HG02588 (cell line): ENCODE results near the gene PRDM16.

ENCODE experiments used
- ATAC-seq: cut with Tn5 transposase; IDR thresholded peaks from one replicate; pipeline ENCODE4 v1.9.1; 2021; ENCODE audit warnings: mild to moderate bottlenecking, moderate library complexity; ENCODE audit not compliant: unreplicated experiment

The PRDM16 gene

DNA sequence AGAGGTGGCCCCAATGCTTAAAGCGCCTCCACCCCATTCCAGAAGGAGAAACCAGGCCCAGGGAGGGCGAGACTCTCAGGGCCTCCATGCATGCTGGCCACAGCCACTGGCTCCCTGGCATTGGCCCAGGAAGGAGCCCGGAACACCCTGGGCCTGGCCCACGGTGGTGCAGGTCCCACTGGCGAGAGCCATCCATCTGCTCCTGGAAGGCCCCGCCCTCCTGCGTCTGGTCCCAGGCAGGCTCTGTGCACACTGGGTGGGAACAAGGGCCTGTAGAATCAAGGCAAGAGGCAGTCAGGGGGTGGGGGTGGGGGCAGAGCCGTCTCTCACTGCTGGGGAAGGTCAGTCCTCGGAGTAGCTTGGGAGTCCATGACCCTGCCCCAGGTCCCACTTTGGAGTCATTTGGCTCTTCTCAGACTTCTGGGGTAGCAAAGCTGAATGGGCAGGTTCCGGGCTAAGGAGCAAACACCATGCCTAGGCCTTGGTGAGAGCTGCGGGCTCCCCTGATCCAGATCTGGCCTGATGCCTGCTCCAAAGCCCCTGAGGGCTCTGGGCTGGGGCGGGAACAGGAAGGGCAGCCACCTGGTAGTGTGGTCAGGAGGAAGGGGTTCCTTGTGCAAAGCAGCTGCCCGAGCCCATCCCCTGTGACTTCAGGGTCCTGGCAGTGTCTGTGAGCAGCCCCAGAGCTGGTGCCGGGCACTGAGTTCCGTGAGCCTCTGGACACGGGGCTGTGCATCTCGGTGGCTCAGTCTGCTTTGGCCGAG is 278.4 kb downstream of the PRDM16 start:
- no peak for ATAC-seq

DNA sequence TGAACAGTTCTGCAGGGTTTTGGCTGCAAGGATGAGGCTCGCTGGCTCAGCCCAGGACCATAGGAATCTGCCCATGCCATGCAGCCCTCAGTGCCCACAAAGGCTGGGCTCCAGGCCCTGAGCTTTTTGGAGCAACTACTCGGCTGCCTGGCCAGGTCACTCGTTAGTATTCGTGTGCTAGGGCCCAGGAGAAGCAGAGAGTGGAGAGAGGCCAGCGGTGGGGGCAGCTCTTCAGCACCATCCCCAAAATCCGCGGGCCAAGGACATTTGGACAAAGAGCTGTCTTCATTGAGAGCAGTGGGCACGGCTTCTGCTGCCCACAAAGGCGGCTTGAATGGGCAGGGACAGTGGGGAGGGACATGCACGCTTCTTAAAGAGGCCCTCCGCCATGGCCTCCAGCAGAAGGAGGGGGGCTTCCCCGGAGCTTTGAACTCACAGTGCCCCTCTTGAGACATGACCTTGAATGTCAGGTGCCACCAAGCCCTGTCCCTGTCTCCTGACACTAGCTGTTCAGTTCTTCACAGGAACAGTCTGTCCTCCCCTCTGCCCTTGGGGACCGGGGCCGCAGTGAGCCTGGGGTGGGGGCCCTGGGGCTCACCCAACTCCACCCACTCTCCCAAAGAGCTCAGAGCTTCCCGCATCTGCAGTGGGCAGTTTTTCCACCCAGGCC is 279.3 kb downstream of the PRDM16 start:
- ATAC-seq, result no peak

DNA sequence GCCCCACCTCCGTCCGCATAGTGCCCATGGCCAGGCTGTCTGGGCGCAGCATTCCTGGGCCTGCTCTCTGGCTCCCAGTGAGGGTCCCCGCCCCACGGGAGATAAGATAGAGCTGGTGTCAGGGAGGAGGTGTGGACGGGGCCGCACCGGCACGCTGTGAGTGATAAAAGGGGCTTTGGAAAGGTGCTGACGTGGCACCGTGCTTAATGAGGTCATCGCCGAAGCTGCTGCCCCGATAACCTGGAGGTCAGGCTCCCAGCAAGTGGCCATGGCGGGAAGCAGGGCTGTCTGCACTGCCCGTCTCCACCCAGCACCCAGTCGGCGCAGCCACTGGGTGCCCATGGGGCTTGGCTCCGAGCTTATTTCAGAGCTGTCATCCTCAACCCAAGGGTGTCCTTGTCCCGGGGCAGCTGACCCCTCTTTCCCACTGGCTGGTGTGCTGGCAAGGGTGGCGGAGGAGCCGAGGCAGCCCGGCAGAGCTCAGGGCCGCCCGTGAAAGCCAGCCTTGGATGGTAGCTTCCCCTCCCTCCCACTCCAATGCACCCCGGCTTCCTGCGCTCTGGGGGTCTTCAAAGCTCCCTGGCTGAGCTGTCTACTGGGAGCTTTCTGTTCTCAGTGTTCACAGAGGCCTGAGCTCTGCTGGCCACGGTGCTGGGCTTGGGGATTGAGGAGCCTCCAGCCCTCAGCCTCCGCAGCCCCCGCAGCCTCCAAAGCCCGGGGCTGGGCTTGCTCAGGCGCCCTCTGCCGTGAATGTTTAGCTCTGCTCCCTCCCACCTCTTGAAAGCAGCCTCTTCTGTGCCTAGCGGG is 280.4 kb downstream of the PRDM16 start:
- ATAC-seq, result no peak

DNA sequence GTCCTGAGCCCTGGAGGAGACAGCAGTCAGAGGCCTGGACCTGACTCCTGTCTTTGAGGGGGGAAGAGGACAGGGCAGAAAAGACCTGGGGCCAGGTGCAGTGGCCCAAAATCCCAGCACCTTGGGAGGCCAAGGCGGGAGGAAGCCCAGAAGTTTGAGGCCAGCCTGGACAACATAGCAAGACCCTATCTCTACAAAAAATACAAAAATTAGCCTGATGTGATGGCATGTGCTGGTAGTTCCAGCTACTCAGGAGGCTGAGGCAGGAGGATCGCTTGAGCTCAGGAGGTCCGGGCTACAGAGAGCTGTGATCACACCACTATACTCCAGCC is 280.9 kb downstream of the PRDM16 start:
- no peak for ATAC-seq

DNA sequence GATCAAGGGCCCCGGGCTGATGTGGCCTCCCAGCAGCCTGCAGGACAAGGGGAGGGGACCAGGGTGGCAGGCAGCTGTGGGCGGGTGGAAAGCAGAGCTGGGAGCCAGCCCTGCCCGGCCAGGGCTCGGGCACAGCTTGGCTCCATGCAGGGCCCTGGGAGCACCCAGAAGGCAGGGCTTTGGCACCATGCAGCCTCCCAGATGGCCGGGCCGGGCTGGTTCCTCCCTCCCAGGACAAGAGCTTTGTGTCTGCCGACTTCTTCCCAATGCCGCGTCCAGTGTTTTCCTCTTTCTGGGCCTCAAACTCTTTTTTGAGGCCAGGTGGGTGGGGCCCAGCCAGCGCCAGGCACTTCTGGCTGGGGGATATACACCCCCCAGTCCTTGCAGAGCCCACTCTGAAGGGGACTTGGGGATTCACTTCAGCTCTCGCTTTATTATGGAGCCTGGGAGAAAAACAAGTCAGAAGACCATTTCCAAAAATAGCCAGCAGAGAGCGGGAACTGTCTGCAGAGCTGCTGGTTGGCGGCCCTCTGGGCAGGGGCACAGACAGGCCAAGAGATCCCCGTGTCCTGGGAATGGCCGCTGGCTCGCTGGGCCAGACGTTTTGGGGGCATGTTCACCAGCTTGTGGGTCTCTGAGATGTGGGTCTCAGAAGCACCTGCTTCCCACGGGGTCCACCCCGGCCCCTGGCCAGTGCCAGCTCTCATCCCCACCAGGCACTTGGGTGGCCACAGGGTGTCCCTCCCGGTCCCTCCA is 281.7 kb downstream of the PRDM16 start:
- ATAC-seq, result no peak

DNA sequence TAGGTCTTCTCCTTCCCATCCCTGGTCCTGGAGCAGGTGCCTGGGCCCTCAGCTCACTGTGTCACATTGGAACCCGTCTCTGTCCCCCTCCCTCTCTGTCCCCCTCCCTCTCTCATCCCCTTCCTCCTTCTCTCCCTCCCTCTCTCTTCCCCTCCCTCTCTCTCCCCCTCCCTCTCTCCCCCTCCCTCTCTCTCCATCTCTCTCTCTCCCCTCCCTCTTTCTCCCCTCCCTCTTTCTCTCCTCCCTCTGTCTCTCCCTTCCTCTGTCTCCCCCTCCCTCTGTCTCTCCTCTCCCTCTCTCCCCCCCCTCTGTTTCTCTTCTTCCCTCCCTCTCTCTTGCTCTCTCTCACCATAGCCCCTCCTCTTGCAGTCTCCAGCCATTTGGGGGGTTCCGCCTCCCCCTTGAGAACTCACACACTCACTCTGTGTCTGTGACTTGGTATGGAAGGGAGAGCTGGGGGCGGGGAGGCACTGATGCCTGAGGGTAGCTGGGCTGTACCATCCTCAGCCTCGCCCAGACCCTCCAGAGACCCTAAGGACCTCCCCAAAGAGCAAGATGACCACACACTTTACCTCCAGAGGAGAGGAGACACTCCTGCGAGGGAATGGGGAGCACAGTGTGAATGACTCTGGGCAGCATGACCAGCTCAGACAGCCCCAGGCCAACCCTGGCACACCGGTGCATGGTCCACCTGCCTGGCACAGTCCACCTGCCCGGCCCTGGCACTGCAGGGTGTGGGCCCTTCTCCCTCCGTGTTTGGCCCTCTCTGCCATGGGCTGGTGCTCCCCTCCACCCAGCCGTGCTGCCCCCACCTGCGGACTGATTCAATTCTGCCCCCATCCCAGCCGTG is 282.7 kb downstream of the PRDM16 start:
- no peak for ATAC-seq

DNA sequence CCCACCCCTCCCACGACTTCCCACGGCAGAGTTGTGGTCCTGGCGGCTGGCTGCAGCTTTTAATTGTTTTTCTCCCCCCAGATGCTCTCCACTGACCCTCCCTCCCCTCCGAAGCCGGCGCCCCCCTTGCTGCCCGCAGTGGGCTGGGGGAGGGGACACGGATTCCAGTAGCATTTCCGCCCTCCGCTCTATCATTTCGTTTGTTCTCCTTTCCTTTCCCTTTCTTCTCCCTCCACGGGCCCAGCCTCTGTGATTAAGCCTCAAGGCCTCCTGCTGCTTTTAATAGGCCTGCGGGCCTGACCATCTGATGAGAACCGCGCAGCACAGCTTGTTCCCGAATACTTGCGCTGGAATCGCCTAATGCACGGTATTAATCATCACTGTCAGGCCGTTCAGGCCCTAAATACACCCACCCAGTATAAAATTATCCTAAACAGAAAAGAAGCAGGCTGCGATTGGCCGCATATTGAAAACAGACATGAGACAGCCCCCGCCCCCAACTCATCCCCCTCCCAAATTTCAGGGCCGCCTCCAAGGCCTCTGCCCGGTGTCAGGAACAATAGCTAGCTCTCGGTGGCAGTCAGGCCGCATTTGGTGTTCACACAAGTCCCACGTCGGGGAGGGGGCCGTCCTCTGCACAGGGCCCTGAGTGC is 283.4 kb downstream of the PRDM16 start:
- ATAC-seq, result no peak

DNA sequence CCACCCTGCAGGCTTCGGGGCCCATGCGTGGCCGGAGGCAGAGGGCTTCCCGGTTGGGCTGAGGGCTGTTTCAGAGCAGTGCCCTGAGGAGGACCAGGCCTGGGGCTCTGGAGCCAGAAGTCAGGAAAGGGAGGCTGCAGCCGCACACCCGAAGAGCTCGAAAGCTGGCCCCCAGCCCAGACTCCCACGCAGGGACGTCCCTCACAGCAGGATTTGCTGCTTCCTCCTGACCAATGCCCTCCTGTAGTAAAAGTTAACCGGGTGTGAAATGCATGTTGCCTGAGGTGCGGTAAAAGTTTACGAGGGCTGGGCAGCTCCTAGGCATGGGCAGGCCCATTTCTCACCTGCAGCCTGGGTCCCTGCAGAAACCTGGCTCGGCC is 283.9 kb downstream of the PRDM16 start:
- no peak for ATAC-seq

DNA sequence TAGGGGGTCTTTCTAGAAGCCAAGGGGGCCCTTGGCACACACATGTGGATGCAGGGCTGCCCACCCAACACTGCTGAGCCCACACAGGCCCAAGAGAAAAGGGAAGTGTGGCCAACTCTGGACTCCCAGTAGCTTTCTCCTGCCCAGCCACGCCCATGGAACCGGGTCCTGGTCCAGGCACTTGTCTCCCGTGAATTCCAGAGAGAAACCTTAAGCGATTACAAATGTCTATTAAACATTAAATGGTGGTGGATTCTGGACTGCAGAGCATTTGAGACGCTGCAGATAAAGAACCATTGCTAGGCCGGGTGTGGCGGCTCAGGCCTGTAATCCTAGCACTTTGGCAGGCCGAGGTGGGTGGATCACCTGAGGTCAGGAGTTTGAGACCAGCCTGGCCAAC is 284.9 kb downstream of the PRDM16 start:
- no peak for ATAC-seq

DNA sequence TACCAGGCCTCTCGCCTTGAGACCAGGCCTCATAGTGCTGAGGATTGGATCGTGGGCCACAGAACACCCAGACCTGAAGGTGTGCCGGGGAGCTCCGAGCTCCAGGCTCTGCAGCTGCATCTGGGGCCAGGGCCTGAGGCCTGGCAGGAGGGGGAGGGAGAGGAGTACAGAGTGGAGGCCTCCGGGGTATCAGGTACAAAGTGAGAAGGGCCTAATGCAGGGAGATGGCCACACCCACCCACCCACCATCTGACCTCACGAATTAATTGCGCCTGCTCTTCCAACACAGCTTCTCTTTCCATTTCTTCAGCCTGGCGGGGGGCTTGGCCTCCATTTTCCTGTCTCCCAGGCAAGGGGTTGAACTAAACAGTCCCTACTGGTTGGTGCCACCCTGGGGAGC is 286.1 kb downstream of the PRDM16 start:
- ATAC-seq, result no peak

DNA sequence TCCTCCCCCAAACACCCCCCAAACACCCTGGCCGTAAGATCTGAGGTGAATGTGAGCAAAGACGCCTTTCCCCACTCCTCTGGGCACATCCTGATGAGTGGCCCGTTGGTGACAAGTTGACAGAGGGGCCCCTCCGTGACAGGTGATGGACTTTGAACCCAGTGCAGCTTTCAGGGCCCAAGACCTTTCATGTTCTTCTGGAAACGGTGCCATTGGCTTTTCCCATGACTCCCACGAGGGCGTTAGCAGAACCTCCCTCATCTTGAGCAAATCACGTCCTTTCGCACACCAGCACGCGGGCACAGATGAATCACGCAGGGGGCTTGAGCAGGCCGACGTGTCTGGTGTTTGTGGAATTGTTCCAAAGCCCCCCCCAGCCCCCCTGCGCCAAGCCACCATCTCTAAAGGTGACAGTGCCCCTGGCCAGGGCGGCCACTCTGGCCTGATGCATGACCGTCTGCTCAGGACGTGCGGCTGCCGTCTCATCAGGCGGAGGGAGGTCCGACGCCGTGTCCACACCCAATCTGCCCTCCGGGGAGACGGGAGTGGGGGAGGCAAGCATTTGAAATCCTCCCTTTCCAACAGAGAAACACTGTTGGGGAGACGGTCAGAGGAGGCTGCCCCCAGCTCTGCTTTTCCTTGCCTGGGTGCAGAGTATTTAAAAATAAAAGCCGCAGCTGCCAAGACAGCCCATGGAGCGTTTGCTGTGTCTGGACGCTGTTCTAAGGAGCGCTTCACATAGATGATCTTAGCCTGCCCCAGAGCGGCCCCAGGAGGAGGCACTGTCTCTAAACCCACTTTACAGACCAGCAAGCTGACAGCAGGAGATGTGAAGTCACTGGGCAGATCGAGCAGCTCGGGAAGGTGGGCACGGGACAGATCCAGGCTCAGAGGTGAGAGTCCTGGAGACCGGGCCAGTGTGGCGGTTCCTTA is 287.2 kb downstream of the PRDM16 start:
- no peak for ATAC-seq

DNA sequence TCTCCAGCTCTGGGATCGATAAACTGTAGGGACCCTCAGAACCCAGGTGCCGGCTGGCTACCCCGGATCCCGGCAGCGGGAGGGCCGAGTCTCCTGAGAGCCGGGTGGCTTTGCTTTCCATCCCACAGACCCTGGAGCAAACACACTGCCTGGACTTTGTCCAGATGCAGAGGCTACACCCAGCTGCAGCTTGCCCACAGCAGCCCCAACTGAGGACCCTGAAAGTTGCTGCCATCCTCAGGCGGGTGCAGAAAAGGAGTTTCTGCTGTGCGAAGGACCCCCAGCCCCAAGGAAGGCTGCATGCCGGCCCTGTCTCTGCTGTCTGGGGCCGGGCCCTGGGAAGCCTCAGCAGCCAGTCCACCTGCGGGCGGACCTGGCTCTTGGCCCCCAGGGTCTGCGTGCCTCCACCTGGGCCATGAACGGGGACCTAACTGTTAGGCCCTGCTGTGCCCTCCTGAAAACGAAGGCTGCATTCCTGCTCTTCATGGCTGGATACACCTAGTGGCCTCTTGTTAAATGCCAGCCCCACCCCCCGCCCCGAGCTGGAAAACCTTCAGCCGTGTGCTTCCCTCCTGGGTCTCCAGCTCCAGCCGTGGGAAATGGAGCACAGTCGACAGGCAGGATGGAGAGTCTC is 287.9 kb downstream of the PRDM16 start:
- no peak for ATAC-seq

DNA sequence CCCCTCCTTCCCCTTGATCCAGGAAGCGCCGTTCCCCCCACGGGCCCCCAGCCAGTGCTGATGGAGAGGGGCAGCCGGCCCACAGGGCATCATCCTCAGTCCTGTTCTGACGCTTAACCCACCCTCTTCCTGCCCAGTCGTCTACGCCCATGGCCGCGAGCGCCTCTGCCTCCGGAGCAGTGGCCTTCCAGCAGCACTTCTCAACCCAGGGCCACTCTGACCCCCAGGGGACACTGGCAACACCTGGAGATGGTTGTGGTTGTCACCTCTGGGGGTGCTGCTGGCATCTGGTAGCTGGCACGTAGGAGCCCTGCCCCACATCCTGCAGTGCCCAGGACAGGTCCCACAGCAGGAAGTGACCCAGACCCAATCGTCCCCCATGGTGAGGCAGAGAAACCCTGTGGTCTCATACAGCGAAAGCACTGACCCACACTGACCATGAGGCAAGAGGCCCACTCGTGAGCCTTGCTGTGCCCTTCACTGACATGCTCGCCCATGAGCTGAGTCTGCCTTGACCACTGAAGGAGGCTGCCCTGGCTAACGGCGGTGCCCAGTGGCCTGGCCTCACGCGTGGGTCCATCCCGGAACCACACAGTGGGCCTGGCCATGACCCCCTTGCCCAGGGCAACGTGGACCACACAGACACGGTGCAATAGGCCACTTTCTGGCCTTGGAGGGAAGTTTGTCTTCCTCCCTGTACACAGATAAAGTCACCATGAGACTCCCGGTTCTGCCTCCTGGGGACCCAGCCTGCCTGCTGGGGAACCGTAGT is 288.7 kb downstream of the PRDM16 start:
- ATAC-seq, result no peak

DNA sequence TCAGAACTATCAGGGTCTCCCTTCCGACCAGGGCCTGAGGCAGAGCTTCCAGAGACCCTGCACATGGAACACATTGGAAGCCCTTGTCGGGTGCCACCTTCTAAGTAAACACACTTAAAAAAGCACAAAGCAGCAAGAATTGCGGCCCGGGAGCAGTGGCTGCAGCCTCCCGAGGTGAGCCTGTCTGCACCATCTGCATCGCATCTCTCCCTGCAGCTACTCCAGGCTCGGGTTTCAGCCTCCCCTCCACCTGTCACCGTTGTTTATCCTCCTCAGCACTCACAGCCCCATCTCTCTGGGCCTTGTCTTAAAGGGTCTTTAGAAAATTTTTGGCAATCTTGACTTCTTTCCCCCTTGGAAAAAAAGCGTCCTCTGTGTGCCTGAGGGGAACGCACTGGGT is 290.3 kb downstream of the PRDM16 start:
- no peak for ATAC-seq

DNA sequence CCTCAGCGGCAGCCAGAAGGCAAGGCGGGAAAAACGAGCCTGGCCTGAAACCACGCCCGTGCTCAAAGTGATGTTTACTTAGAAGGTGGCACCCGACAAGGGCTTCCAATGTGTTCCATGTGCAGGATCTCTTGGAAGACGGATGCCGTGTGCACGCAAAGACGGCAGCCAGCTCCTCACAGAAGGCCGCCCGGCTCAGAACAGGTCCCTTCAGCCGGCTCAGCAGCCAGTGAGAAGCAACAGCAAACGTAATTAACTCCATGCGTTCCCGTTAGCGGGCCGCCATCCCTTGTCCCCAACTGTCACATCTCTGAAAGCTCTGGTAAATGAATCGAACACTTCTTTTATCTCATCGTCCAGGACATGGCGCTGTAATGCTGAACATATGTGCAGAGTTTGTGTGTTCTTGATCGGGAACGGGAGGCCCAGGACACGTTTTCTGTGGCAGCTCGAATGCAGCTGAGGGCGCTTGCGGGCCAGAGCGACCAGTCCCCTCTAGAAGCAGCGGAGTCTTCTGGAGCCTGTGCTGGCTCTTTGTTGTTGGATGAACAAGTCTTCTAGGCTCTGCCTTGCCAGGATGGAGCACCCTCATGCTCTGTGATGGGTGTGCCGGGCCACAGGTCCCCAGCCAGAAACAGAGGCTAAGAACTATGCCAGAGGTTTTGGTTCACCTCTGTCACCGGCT is 290.9 kb downstream of the PRDM16 start:
- no peak for ATAC-seq

DNA sequence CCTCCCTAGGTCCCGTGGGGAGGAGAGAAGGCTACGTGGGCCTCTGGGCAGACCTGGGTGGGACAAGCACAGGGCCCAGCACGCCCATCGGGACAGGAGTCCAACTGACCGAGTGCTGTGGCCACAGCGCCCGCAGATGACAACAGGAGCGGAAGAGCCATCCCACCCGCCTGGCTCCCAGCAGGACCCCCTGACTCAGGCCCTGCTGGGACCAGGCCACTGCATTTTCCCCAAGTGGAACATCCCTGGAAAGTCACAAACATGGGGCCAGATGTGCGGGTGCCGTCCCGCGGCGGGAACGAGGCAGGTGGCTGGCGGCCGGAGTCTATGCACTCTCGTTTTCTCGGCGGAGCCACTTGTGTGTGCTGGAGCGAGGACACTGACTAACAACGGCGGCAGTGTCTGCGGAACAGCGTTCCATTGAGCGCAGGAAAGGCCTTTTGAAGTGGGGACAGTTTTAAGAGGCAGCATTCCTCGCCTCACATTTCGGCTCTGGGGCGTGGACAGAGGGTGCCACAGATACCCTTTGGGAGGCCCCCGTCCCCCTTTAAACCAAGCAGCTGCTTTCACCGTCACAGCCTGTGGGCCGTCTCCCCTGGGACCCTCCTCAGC is 291.7 kb downstream of the PRDM16 start:
- ATAC-seq, result no peak

DNA sequence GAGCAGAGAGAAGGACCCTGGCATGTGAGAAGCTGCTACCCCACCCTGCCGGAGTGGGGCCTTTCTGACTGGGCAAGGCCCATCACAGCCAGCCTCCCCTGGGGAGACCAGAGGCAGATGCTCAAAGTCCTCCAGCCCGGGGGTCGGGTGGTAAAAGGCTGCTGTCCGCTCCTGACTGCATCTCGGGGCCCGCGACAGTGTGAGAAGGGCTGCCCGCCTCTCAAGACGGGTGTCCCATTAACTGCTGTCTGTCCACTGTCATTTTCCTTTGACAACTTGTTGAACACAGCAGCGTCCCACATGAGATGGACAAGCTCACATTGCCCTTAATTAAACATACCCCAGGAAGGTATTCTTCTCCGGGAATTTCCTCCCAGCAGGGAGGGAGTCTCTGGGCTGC is 294.0 kb downstream of the PRDM16 start:
- no peak for ATAC-seq
